Measurements from ENCODE around the gene GRID1. TPM values are rescaled to one million over a fixed set of nuclear protein-coding genes. Genes with fewer than 3 reads are reported as not detected.
"Not testable (repeated sequence)": the region's sequence is repeated elsewhere in the genome, so short reads cannot be mapped to it uniquely, and the experiment has no call there.

GRID1 gene
- total RNA-seq, 4 donors from 2014 or later, result 1.4 to 4.9 (median 2.0) TPM

DNA sequence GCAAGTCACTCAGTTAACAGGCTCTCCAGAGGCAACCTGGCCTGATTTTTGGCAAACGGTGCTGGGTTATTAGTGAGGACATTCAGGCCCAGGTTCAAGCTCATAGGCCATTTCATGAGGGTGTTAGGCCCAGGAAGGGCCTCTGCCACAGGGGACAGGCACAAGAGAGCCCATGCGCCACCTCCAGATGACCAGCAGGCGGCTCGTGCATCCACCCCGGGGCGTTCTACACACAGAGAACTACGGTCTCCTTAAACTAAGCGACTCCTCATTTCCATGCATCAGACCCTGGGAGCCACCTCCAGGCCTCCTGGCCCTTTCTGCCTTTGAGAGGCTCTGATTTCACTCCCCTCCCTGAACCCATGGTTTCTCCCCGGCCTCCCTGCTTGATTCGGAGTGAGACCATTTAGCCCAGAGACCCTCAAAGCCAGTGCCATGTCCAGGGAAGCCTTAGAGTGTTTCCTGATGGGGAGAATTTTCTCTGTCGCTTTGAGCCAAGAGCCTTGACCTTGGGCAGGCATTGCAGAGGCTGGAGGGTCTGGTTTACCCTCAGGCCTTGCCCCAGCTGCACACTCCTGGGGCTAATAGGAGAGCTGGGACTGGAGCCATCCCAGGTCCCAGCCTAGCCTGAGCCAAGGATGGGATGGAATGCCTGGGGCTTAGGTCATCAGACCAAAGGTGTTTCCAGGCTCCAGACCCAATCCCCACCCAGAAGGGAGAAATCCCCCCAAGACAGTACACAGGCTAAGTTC lies 188.0 kb downstream of the GRID1 start:
- TF ChIP-seq CTCF (IDR thresholded peaks at IDR 0.05) (no peak), POLR2A (IDR thresholded peaks at IDR 0.05) (no peak)
- DNase-seq (ENCODE audit: low spot score in 2 of 2), result peak in 1 of 2 donors; percentile 81
- no peak overlapping the region for H3K4me3 ChIP-seq (ENCODE audit: low read depth, poor library complexity, severe bottlenecking)
- 51 to 55% methylated on average over 11 of the region's 11 CpGs for WGBS, 2 donors
- intact Hi-C loops (cut with DNase I; ENCODE audit: low total_unique reads), result no loop called here

DNA sequence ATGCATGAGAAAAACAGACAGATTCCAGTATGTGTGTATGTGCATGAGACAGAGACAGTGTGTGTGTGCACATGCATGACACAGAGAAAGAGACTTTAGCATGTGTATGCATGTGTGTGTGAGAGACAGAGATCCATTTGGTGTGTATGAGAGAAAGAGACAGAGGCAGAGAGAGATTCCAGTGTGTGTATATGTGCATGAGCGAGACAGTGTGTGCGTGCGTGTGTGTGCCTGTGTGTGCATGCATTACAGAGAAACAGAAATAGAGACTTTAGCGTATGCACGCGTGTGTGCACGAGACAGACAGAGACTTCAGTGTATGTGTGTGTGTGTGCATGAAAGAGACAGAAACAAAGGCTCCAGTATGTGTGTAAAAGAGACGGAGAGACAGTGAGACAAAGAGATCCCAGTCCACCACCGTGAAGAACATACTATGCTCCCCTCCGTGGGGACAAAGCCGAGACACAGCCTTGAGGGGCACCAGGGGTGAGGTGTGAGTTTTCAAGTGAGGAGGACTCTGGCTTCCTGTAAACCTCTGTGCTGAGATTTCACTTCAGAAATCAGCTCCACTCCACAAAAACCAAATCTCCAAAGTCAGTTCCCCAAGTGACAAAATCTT lies 188.9 kb downstream of the GRID1 start:
- no peak for TF ChIP-seq POLR2A (IDR thresholded peaks at IDR 0.05)
- no peak for TF ChIP-seq CTCF (IDR thresholded peaks at IDR 0.05)
- H3K4me3 ChIP-seq (ENCODE audit: low read depth, poor library complexity, severe bottlenecking), result no peak overlapping the region
- intact Hi-C loops (cut with DNase I; ENCODE audit: low total_unique reads), result no loop called here
- WGBS, 2 donors, result 85 to 88% methylated on average over 11 of the region's 11 CpGs
- peak in 1 of 2 donors; percentile 45 for DNase-seq (ENCODE audit: low spot score in 2 of 2)

- DNase-seq (ENCODE audit: low spot score in 2 of 2), result peak in 1 of 2 donors; percentile 42
- TF ChIP-seq POLR2A (IDR thresholded peaks at IDR 0.05) (no peak), CTCF (IDR thresholded peaks at IDR 0.05) (no peak)
- WGBS, 2 donors, result 59 to 61% methylated on average over 10 of the region's 10 CpGs
- no peak overlapping the region for H3K4me3 ChIP-seq (ENCODE audit: low read depth, poor library complexity, severe bottlenecking)
- intact Hi-C loops (cut with DNase I; ENCODE audit: low total_unique reads), result no loop called here
Measured at GRCh38 chr10:86176850-86177536, 189.6 kb downstream of the GRID1 start.

GRCh38 chr10:86175476-86175875 lies 191.1 kb downstream of the GRID1 start:
- intact Hi-C loops (cut with DNase I; ENCODE audit: low total_unique reads); DNase-seq (ENCODE audit: low spot score in 2 of 2); H3K4me3 ChIP-seq (ENCODE audit: low read depth, poor library complexity, severe bottlenecking): not testable (repeated sequence)
- WGBS, 2 donors, result 92 to 96% methylated on average over 10 of the region's 10 CpGs

- WGBS, 2 donors, result 78 to 79% methylated on average over 3 of the region's 3 CpGs
- intact Hi-C loops (cut with DNase I; ENCODE audit: low total_unique reads), result no loop called here
- no peak for TF ChIP-seq CTCF (IDR thresholded peaks at IDR 0.05)
- no peak for TF ChIP-seq POLR2A (IDR thresholded peaks at IDR 0.05)
- DNase-seq (ENCODE audit: low spot score in 2 of 2), result no peak
- H3K4me3 ChIP-seq (ENCODE audit: low read depth, poor library complexity, severe bottlenecking), result no peak overlapping the region
Measured at GRCh38 chr10:86172301-86172700, 194.3 kb downstream of the GRID1 start.

Measured in lower leg skin (tissue), 4 donors.